Activated naive CD4-positive, alpha-beta T cell treated with Interleukin-2 at 50 U/mL for 16 hours (primary cell): Measurements from ENCODE around the gene BRME1.

ENCODE experiments used
- DNase-seq: peaks from one replicate; pipeline ENCODE4 v3.0.0-alpha.2; 2020

The BRME1 gene

DNA sequence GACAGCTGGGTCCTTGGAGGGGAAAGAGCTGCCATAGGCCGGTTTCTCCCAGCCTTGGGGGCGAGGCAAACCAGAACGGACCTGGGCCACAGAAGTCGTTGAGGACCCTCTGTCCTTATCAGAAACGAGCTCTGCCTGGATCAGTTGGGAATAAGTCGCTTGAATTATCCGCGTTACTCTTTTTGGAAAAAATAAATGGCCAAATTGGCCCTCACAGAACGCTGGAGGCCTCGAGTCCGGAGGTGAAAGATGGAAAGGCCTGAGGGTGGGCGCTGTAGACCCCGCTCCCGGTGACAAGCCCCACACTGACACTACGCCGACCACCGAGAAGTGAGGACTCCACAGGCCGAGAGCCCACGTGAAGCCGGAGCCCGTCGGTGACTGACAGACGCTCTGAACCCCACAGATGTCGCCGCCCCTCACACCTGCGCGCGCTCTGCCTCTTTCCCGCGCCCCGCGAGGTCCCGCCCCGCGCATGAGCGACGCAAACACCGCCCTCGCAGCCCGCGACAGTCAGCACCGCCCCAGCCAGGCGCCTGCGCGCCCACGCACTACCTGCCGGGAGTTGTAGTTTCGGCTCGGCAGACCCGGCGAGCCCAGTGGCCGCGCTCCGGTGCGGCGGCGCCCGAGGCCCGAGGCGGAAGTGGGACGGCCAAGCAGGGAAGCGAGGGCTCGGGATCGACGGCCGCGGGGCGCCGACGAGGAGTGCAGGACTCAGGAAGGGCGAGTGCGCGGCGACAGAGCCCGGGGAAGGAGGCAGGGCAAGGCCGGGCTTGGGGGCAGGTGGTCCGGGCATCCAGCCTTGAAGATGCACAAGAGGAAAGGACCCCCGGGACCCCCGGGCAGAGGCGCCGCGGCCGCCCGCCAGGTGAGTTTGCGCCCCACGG lies at the start of gene BRME1, which contains the start of gene CC2D1A:
Gene BRME1 (minus strand): TSS at position 484 of the 887 bp plus-strand sequence. CDS start 1,225 bp downstream, outside the sequence.
Gene CC2D1A (plus strand): TSS at position 568 of the 887 bp plus-strand sequence. CDS start 241 bp downstream, at position 809.
- peak; percentile 96 for DNase-seq

DNA sequence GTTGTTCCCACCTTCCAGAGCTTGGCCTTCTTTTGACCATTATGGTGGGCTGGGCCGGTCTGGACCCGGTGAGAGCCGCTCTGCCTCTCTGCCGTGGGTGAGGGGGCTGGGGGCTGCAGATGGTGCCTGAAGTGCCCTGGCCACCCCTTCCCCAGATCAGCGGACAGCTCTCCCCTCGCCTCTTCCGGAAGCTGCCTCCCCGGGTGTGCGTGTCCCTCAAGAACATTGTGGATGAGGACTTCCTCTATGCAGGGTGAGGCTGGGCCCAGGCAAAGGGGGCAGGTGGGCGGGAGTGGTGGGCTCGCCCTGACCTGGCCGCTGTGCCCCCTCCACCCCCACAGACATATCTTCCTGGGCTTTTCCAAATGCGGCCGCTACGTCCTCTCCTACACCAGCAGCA lies 48.3 kb upstream of the BRME1 start:
- no peak for DNase-seq

DNA sequence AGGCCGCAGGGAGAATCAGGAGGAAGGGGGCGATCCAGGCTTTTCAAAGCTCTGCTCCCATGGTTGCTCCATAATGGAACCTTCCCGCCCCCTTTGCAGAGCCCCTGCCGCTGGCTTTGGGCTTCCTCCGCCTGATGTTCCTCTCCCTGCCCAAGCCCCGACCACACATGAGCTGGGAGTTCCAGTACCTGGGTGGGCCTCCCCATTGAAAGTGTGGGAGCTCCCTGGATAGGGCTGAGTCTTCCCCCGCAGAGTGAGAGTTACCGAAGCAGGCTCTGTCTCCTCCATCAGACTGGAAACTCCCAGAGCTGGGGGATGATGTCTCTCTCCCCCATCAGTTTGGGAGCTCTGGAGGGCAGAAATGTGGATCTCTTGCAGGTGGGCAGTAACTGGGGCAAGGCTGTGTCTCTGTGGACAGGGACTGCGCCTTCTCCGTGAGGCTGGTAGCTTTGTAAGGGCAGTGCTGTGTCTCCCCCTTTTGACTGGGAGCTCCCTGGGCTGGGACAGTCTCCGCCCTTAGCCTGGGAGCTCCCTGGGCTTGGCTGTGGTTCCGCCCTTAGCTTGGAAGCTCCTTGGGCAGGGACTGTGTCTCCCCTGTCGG lies 47.1 kb upstream of the BRME1 start:
- DNase-seq = peak; percentile 4

DNA sequence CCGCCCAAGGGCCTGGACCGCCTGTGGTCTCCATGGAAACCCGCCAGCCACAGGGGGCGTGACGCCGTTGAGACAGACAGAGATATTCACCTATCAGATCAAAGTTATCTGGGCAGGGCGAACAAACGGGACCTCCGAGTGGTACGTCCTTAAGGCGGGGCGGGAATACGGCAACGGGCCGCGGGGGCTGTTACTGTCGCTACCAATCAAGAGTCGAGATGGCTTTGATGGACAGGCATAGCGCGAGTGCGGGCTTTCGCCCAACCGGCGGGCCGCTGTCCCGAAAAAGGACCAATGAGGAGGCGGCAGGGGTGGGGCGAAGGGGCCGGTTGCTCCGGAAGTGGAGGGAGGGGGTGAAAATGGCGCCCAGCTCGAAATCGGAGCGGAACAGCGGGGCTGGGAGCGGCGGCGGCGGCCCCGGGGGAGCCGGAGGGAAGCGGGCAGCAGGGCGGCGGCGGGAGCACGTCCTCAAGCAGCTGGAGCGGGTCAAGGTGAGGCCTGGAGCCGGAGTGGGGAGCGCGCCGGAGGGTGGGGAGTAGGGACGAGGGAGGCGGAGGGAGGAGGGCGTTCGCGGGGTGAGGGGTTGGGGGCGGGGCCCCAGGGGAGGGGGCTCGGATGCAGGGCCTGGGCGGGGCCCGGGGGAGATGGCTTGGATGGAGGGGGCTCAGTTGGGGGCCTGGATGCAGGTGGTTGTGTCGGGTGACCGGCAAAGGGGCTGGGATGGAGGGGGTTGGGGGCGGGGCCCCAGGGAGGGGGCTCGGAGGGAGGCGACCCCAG lies 46.4 kb upstream of the BRME1 start, which contains the start of gene DCAF15:
Gene DCAF15 (plus strand): TSS at position 356 of the 777 bp plus-strand sequence. CDS start 4 bp downstream, at position 360.
- DNase-seq = peak; percentile 99

DNA sequence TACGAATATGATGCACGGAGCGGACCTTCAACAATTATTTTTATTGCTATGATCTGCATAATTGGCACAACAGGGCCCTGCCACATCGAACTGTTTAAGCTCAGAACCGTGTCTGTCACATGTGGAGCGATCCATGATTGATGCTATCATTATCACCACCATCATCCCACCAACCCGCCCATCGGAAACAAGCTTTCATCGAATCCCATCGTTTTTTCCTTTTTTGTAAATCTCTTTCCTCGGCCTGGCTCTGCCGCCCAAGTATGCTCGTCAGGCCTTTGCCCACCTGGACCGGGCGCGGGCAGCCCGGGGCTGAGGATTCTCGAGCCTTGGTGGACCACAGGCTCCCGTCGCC lies 45.9 kb upstream of the BRME1 start:
- no peak for DNase-seq

DNA sequence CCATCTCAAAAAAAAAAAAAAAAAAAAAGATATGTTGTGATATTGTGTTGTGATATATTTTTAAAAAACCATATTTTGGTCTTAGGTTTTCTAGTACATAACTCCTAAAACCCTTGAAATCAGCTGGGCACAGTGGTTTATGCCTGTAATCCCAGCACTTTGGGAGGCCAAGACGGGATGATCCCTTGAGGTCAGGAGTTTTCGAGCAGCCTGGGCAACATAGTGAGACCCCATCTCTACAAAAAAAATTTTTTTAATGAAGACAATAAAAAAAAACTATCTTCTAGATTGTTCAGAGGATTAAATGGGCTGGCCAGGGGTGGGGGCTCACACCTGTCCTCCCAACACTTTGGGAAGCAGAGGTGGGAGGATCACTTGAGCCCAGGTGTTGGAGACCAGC lies 45.1 kb upstream of the BRME1 start:
- DNase-seq = no peak

DNA sequence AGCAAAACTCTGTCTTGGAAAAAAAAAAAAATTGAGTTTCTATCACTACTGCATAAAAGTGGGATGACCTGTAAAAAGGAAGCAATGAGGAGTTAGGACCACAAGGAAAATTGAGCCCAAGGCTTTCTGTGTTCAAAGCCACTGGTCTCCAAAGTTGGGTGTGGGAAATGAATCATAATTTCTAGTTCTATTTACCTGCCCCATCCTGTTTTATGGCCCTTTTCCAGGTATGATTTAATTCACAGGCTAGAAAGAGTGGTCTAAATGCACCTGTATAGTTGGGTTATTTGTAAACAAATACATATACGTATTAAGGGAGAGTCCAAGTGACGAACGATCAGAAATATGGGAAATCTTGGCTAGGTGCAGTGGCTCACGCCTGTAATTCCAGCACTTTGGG lies 40.5 kb upstream of the BRME1 start:
- DNase-seq = no peak

DNA sequence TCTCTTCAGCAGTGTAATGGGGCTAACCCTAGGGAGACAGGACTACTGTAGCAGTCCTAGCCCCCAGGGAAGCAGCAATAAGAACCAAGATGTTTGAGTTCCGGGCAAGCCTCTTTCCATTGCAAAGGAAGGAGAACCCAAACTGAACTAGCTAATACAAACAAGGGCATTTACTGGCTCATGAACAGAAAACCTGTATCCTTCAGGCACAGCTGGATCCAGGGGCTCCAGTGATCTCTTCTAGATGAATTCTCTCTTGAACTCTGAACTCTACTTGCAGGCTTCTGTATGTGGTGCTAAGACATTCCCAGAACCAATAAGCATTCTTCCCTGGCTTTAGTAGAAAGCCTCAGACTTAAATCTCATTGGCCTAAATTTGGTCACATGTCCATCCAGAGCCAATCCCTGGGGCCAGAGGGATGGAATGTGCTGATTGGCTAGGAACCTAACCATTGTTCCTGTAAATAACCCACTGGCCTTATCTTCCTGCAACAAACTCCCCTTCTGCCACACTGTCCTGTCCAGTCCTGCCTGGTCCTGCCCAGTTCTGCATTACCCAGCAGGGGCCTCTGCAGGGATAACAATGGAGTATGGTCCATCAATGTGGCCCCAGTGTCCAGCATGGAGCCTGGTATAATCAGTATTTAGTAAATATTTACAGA lies 36.2 kb upstream of the BRME1 start:
- no peak for DNase-seq

DNA sequence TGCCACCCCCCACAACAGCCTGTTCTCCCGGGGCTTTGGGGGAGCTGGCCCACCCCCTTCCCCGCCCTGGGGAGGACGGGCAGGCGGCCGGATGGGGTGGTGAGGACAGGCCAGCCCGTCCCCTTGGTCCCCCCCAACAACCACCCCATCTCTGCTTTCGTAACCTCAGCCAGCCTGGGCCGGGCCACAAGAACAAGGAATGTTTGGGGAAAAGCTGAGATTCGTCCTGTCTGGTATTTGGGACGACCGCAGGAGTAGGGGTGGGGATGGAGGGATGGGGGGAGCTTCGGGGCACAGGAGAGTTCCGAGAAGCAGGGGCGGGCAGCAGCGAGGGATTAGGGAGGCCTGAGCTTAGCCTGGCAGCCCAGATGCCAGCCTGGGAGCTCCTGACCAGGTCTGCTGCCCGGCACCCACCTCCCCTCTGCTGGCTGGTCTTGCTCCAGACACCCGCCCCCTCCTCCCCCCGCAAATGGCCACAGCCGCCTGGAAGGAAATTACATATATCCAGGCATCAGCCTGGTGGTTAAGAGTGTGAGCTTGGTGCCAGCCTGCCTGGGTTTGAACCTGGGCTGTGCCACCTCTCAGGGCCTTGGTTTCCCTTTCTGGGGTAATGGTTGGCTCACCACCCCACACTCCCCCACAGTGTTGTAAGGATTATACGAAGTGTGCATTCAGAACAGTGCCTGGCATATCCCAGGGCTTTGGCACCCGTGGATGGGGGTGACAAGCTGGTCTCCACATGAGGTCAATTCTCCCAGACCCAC lies 32.6 kb upstream of the BRME1 start, which contains the start of gene PODNL1:
Gene PODNL1 (minus strand): TSS at position 117 of the 764 bp plus-strand sequence. CDS start 236 bp downstream, outside the sequence.
- DNase-seq = no peak

DNA sequence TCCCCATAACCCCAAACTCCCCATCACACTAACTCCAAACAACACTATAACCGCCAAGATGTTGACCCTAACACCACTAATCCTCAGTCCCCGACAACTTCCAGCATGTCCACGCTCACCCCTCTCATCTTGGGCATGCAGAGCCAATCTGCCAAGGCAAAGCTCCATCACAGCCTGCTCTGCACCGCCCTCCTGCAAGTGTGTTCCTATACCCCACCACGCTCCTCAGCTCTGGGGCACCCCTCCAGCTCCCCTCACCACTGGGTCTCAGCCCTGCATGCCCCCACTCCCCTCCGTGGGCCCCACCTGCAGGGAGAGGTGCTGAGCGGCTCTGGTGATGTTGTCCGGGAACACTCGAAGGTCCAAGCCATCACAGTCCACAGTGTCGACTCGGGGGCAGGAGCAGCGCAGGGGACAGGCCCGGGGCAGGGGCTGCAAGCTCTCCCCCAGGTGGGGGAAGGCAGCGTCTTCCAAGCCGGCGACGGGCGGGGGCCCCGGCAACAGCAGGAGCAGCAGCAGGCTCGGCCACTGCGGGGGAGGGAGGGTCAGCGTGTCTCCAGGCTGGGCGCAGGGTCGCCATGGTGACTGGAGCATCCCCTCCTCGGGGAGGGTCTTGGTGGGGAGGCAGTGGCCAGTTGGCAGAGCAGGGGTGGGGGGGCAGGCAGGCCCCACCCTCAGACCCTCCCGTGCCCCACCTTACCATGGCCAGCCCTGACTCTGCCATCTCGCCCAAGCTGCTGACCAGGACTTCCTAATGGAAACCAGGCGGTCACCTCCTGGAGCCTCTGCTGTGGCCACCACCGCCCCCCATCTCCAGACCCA lies 31.8 kb upstream of the BRME1 start:
- DNase-seq = no peak

DNA sequence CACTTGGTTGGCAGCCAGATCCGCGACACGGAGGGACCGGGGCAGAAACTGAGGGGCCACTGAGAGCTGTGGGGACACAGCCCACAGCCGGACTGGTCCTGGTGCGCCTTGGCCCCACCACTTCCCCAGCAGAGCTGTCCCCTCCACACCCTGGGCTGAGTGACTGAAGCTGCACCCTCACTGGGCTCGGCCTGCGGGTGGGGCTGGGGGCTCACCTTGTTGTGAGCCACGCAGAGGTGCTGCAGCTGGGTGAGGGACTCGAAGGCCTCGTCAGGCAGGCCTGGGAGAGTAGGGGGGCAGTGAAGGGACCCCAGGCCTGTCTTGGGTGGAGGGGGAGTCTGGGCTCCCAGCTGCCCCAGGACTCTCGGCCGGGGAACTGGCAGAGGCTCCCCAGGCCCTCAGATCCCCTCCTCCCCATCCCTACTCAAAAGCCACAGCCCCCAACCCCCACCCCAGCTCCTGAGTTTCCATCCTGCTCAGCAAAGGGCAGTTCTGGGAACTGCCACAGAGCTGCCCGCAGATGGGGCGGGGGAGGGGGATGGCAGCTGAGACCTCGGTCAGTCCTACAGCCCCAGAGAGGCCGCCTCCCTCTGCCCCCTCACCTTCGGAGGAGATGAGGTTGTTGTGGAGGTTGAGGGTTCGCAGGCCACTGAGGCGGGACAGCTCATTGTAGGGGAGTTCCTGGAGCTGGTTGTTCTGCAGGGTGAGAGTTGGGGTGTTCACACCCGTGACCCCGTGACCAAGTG lies 30.0 kb upstream of the BRME1 start:
- DNase-seq = no peak

DNA sequence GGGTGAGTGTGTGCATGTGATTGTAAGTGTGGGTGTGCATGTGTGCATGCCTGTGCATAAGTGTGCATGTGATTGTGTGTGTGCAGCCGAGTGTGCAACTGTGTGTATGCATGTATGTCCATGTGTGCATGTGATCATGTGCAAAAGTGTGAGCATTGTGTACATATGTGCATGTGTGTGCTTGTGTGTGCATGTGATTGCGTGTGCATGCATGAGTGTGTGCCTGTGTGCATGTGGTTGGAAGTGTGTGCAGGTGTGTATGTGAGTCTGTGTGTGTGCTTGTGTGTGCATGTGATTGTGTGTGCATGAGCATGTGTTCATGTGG lies 28.8 kb upstream of the BRME1 start:
- DNase-seq = no peak

DNA sequence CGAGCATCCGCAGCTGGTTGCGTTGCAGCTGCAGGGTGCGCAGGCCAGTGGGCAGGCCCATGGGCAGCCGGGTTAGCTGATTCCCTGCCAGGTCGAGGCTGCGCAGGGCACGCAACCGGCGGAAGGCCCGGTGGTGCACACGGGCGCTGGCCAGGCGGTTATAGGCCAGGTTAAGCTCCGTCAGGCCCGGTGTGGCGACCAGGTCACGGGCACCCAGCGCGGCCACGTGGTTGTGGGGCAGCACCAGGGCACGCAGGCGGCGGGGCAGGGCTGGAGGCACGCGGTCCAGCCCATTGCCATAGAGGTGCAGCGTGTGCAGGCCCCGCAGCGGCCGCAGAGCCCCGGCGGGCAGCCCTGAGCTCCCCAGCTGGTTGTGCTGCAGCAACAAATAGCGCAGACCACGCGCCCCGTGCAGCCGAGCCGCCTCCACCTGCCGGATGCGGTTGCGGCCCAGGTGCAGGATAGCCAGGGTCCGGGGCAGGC lies 27.0 kb upstream of the BRME1 start:
- no peak for DNase-seq

DNA sequence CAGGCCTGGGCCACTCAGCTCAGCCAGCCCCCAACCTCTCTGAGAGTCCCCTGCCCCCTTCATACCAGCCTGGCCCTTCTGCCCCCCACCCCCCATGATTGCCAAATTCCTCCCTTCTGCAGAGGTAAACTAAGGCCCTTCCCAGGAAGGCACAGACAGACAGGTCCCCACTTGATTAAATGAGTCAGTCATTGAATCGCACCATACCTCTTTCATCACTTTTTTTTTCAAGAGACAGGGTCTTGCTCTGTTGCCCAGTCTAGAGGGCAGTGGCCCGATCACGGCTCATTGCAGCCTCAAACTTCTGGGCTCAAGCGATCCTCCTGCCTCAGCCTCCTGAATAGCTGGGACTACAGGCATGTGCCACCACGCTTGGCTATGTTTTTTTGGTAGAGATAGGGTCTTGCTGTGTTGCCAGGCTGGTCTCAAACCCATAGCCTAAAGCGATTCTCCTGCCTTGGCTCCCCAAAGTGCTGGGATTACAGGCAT lies 26.3 kb upstream of the BRME1 start:
- no peak for DNase-seq

DNA sequence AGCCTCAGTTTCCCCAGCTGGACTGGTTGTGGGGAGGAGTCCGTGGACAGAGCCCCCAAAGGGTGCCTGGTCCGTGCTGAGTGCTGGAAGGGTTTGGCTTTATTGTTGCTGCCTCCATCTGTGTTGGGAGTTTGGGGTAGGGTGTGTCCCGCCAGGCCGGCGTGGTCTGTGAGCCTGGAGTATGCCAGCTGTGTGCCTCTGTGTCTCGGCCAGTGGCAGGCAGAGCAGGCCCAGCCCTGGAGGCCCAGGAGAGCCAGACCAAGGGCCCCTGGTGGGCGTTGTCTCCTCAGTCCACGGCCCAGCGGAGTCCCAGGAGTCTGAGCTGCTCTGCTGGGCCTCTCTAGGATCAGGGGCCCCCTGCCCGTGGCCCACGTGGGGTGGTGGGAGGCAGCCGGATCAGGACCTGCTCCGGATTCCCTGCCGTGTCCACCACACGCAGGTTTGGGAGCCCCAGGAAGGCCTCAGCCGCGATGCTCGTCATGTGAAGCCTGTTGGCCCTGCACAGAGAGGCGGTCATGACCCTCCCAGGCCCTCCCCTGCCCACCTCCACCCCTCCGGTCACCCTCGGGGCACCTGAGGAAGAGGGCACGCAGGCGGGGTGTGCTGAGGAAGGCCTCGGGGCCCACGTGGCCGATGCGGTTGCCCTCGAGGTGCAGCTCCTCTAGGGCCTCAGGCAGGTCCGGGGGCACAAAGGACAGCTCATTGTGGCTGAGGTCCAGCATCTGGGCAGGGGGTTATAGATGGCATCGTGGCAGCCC lies 25.7 kb upstream of the BRME1 start:
- DNase-seq = no peak

DNA sequence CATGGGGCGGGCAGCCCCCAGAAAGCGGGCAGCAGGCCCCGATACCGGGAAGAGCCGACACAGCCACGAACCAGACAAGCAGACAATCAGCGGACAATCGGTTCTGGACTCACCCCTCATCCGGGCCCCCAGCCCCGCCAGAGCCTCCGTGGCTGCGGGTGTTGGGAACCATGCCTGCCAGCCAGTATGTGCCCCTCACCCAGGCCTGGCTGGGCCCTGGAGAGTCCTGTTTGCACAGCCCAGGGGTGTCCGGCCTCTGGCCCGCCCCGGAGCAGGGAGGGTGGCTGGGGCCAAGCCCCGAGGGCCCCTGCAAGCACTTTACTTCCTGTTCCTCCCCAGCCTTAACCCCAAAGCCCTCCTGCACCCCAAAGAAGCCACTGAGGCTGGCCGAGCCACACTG lies 24.5 kb upstream of the BRME1 start:
- DNase-seq = no peak

DNA sequence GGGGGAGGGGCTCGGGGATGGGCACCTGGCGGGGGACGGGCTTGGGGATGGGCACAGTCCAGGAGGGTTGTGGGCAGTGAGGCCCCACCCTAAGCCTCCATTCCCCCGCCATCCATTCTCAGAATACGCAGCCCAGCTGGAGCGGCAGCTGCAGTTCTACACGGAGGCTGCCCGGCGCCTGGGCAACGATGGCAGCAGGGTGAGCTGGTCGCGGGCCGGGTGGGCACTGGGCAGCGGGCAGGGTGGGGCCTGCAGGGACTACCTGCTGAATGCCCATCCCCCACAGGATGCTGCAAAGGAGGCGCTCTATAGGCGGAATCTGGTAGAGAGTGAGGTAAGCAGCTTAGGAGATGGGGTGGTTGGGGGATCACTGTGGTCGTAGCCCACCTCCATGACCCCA lies 24.0 kb upstream of the BRME1 start:
- DNase-seq = no peak

DNA sequence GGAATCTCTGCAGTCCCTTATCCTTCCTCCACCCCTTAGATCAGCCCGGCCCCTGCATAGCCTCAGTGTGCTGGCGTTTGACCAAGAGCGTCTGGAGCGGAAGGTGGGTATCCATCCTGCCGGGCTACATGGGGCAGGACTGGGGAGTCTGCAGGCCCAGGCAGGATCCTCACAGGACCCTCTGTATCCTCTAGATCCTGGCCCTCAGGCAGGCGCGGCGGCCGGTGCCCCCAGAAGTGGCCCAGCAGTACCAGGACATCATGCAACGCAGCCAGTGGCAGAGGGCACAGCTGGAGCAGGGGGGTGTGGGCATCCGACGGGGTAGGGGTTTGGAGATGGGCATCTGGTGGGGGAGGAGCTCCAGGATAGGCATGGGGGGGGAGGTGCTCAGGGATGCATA lies 23.4 kb upstream of the BRME1 start:
- no peak for DNase-seq

DNA sequence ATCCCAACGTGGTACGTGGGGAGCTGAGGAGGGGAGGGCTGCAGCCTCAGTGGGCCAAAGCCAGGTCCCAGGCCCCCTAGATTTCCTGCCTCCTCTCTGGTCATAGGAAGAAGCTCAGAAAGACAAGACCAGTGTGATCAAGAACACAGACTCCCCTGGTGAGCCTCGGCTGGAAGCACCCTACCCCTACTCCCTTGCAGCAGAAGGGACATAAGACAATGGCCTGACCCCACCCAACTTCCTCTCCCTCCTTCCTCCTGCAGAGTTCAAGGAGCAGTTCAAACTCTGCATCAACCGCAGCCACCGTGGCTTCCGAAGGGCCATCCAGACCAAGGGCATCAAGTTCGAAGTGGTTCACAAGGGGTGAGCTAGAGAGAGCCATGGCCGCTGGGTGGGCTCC lies 20.8 kb upstream of the BRME1 start:
- DNase-seq = no peak
